Endothelial cell of umbilical vein (primary cell): ENCODE measurements around the gene CPNE1. TPM values are rescaled to one million over a fixed set of nuclear protein-coding genes. Genes with fewer than 3 reads are reported as not detected.

Source experiments
- BruUV-seq: library from RNA; stranded (reverse); fragments of 400-500 nt; replicated peaks from 2 replicates; lab custom pipeline; 2021; lab: Mats Ljungman, UMichigan
- CTCF ChIA-PET: fragments of 300-600, 350-600 bp; sonication (Branson Sonifier 250); formaldehyde crosslinking; loops from one replicate; lab custom pipeline; 2021; ENCODE audit warnings: antibody characterized with exemption, inconsistent platforms; lab: Charles Lee
- POLR2A ChIA-PET: fragments of 300-600, 350-600 bp; sonication (Branson Sonifier 250); formaldehyde crosslinking; loops from one replicate; lab custom pipeline; 2021; ENCODE audit warnings: antibody characterized with exemption, inconsistent platforms; lab: Charles Lee
- DNase-seq: peaks from one replicate; pipeline ENCODE4 v3.0.0-alpha.2; 2011; ENCODE audit warnings: low read depth, low spot score
- FAIRE-seq: peaks from 2 replicates; lab custom pipeline; 2011; peaks lifted over from hg19 to GRCh38; lab: Jason Lieb, UNC
- H2AFZ ChIP-seq: 2 replicates; pipeline ENCODE4 v1.6.0; 2012; ENCODE audit warnings: low read depth, low read length, control low read depth, inconsistent platforms
- H3K27ac ChIP-seq: 2 replicates; pipeline ENCODE4 v1.5.1; 2011; ENCODE audit warnings: low read depth, mild to moderate bottlenecking, control low read depth, low read length, moderate library complexity; ENCODE audit not compliant: insufficient read depth
- H3K27me3 ChIP-seq, 2 experiments: 2 replicates each; pipeline versions ENCODE4 v1.6.0 to v1.6.1; 2011; ENCODE audit warnings: low read length in 2 of 2, mixed read lengths in 1 of 2; ENCODE audit not compliant: control insufficient read depth in 2 of 2, insufficient read depth in 2 of 2
- H3K36me3 ChIP-seq, 2 experiments: 2 replicates in 1 of 2; 3 replicates in 1 of 2; pipeline ENCODE4 v1.5.1; 2011; ENCODE audit warnings: low read length in 2 of 2, mild to moderate bottlenecking in 1 of 2, moderate library complexity in 1 of 2; ENCODE audit not compliant: control insufficient read depth in 2 of 2, insufficient read depth in 2 of 2; ENCODE audit errors: extremely low read depth in 1 of 2
- H3K4me1 ChIP-seq: 3 replicates; pipeline ENCODE4 v1.5.1; 2011; ENCODE audit warnings: mild to moderate bottlenecking, low read length; ENCODE audit not compliant: control insufficient read depth, insufficient read depth; ENCODE audit errors: extremely low read depth
- H3K4me2 ChIP-seq: 2 replicates; pipeline ENCODE4 v1.6.1; 2011; ENCODE audit warnings: low read length, control low read depth, mixed read lengths; ENCODE audit not compliant: insufficient read depth
- H3K4me3 ChIP-seq, 3 experiments: fragments of 200-600 bp in 1 of 3; sonication (generic), shearing (Covaris generic) in 1 of 3; replicated peaks in 1 of 3; 2 replicates each; pipeline ENCODE4 v1.5.1; 2011 to 2016; ENCODE audit warnings: control low read depth in 3 of 3, low read length in 3 of 3, mild to moderate bottlenecking in 2 of 3, inconsistent platforms in 1 of 3, low read depth in 1 of 3, moderate library complexity in 1 of 3; ENCODE audit not compliant: insufficient read depth in 1 of 3
- H3K79me2 ChIP-seq: 2 replicates; pipeline ENCODE4 v1.6.0; 2012; ENCODE audit warnings: low read length, inconsistent platforms; ENCODE audit not compliant: control insufficient read depth, insufficient read depth
- H3K9ac ChIP-seq: replicated peaks from 2 replicates; pipeline ENCODE3; 2011; ENCODE audit warnings: low read length, control low read depth; ENCODE audit not compliant: insufficient read depth; ENCODE audit errors: extremely low read depth
- H3K9me1 ChIP-seq: replicated peaks from 3 replicates; pipeline ENCODE4 v1.6.0; 2011; ENCODE audit warnings: mild to moderate bottlenecking, low read length; ENCODE audit not compliant: control insufficient read depth, insufficient read depth; ENCODE audit errors: extremely low read depth
- H3K9me3 ChIP-seq: replicated peaks from 2 replicates; pipeline ENCODE4 v1.5.1; 2012; ENCODE audit warnings: low read length, inconsistent platforms; ENCODE audit not compliant: control insufficient read depth, insufficient read depth
- H4K20me1 ChIP-seq: replicated peaks from 2 replicates; pipeline ENCODE3; 2011; ENCODE audit warnings: mild to moderate bottlenecking, low read length; ENCODE audit not compliant: control insufficient read depth, insufficient read depth; ENCODE audit errors: extremely low read depth
- CTCF ChIP-seq, 2 donors: IDR thresholded peaks; 1 replicate in 1 of 2; 2 replicates in 1 of 2; pipeline ENCODE4 v1.5.1; 2011; ENCODE audit warnings: low read length in 2 of 2, mild to moderate bottlenecking in 2 of 2, moderate library complexity in 2 of 2, control low read depth in 1 of 2, inconsistent platforms in 1 of 2, low read depth in 1 of 2; ENCODE audit not compliant: insufficient read depth in 1 of 2; ENCODE audit errors: extremely low read depth in 1 of 2
- EZH2 ChIP-seq: IDR thresholded peaks from 2 replicates; pipeline ENCODE4 v1.6.1; 2012; ENCODE audit warnings: borderline replicate concordance, low read depth, mild to moderate bottlenecking, moderate library complexity, low read length, inconsistent platforms; ENCODE audit not compliant: severe bottlenecking
- FOS ChIP-seq: IDR thresholded peaks from 2 replicates; pipeline ENCODE4 v1.6.1; 2011; ENCODE audit warnings: mild to moderate bottlenecking, low read length, moderate library complexity, borderline replicate concordance; ENCODE audit not compliant: insufficient read depth
- GATA2 ChIP-seq: IDR thresholded peaks from 2 replicates; pipeline ENCODE4 v1.7.0; 2011; ENCODE audit warnings: low read depth, mild to moderate bottlenecking, moderate library complexity, mixed read lengths, low read length; ENCODE audit not compliant: insufficient read length, insufficient read depth
- JUN ChIP-seq: IDR thresholded peaks from 2 replicates; pipeline ENCODE4 v1.6.1; 2011; ENCODE audit warnings: borderline replicate concordance, low read depth; ENCODE audit not compliant: insufficient read length, insufficient read depth
- MAX ChIP-seq: IDR thresholded peaks from 2 replicates; pipeline ENCODE4 v1.6.1; 2011; ENCODE audit not compliant: insufficient read depth, insufficient read length
- MYC ChIP-seq: IDR thresholded peaks from one replicate; pipeline ENCODE4 v1.6.1; 2011; ENCODE audit warnings: mild to moderate bottlenecking, low read depth, low read length
- POLR2A ChIP-seq: IDR thresholded peaks from 2 replicates; pipeline ENCODE4 v1.6.1; 2012; ENCODE audit warnings: low read depth, mild to moderate bottlenecking, control low read depth, low read length
- POLR2AphosphoS5 ChIP-seq: IDR thresholded peaks from 2 replicates; pipeline ENCODE4 v1.6.1; 2012; ENCODE audit warnings: low read depth, mild to moderate bottlenecking, control low read depth, low read length, moderate library complexity; ENCODE audit not compliant: insufficient read depth
- dilution Hi-C: fragments of 300-500 bp; cut with MboI; formaldehyde crosslinking; loops from one replicate; pipeline ENCODE4 v1.15.0; 2019; ENCODE audit warnings: low sequenced_read_pairs; ENCODE audit not compliant: extremely low pct_ligation_motif_present
- intact Hi-C: fragments of 100-400 bp; cut with micrococcal nuclease; formaldehyde crosslinking; loops from one replicate; pipeline ENCODE4 v1.10.0; 2022
- polyA plus RNA-seq, 4 experiments: library from polyadenylated mRNA; depleted of rRNA in 3 of 4; stranded (reverse) in 3 of 4; unstranded in 1 of 4; fragments of >200 nt; gene quantifications; 2 replicates each; pipeline versions ENCODE4 v1.2.1 to v1.2.3, GENCODE V29; 2011 to 2012; ENCODE audit warnings: missing spikeins in 1 of 4
- total RNA-seq: library from RNA; stranded (reverse); gene quantifications from 2 replicates; pipeline ENCODE4 v1.2.3, GENCODE V29; 2021

Gene CPNE1
- total and polyA plus RNA-seq, 2 donors (not counting 3 experiments of a cell fraction or from before 2014, with no cell fraction given), result 244 to 316 TPM

DNA sequence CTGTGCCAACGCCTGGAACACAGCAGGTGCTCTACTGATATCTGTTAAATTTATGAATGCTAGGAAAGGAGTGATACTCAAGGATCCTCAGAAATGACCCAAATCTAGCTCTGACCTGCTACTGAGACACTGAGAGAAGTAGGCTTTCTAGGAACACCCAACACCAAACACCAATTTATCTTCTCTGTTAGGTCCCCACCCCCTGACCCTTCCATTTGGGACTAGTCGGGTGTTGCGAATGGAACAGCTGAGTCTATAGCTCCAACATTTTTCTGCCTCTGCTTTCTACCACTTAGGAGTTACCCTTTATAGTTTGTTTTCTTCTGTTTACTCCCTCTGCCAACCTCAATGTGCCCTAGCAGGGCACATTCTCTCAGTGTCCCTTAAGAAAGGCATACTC is 24.0 kb downstream of the CPNE1 start:
- Histone ChIP-seq H3K27me3 (no peaks in the 10 kb centered on the region), H3K4me2 (no peak overlapping the region), H3K9me3 (no peaks in the 10 kb centered on the region), H2AFZ (no peak overlapping the region), H3K79me2 (peaks cover 55% of the 10 kb centered on the region), H3K4me1 (no peaks in the 10 kb centered on the region), H3K4me3 (no peak overlapping the region), H3K9me1 (no peaks in the 10 kb centered on the region), H3K27ac (no peak overlapping the region), H4K20me1 (peaks cover 3% of the 10 kb centered on the region), H3K9ac (no peak overlapping the region), H3K36me3 (no peaks in the 10 kb centered on the region)
- FAIRE-seq, result no peak
- TF ChIP-seq FOS (no peak), MYC (no peak), CTCF (IDR thresholded peaks at IDR 0.05; ENCODE audit: extremely low read depth in 1 of 2, insufficient read depth in 1 of 2, low read depth in 1 of 2, low read length in 2 of 2) (no peak), POLR2AphosphoS5 (no peak), MAX (no peak), POLR2A (no peak), EZH2 (no peak), JUN (no peak), GATA2 (no peak)
- dilution Hi-C loops (no loop called here), intact Hi-C loops (no loop called here)
- ChIA-PET POLR2A (no interaction called here), CTCF (no interaction called here)
- no peak for DNase-seq
- BruUV-seq, result no TSS peak
